Endothelial cell (in vitro differentiated cells): ENCODE measurements around the gene CC2D1A. TPM values are rescaled to one million over a fixed set of nuclear protein-coding genes. Genes with fewer than 3 reads are reported as not detected.

Experiments used
- DNase-seq: peaks from one replicate; pipeline ENCODE4 v3.0.0; 2021; ENCODE audit warnings: low spot score
- H3K27ac Mint-ChIP-seq: one replicate; pipeline ENCODE4 v1.8.0; 2021; ENCODE audit warnings: mixed read lengths, inconsistent platforms; ENCODE audit not compliant: unreplicated experiment
- H3K27me3 Mint-ChIP-seq: one replicate; pipeline ENCODE4 v1.8.0; 2021; ENCODE audit warnings: mild to moderate bottlenecking, moderate library complexity, mixed read lengths, inconsistent platforms; ENCODE audit not compliant: unreplicated experiment
- H3K36me3 Mint-ChIP-seq: one replicate; pipeline ENCODE4 v1.8.0; 2021; ENCODE audit warnings: mild to moderate bottlenecking, low read depth, mixed read lengths, inconsistent platforms; ENCODE audit not compliant: unreplicated experiment
- H3K4me1 Mint-ChIP-seq: one replicate; pipeline ENCODE4 v1.8.0; 2021; ENCODE audit warnings: mild to moderate bottlenecking, mixed read lengths, inconsistent platforms; ENCODE audit not compliant: unreplicated experiment
- H3K4me3 Mint-ChIP-seq: one replicate; pipeline ENCODE4 v1.8.0; 2021; ENCODE audit warnings: mild to moderate bottlenecking, mixed read lengths, inconsistent platforms; ENCODE audit not compliant: unreplicated experiment
- H3K9me3 Mint-ChIP-seq: one replicate; pipeline ENCODE4 v1.8.0; 2021; ENCODE audit warnings: mixed read lengths, inconsistent platforms; ENCODE audit not compliant: unreplicated experiment
- CTCF ChIP-seq: fragments of 200-600 bp; sonication (generic); IDR thresholded peaks from one replicate; pipeline ENCODE4 v1.5.0; 2021; ENCODE audit warnings: antibody characterized with exemption; ENCODE audit not compliant: unreplicated experiment
- microRNA-seq: library from miRNA; unstranded; fragments of <30 nt; microRNA quantifications from one replicate; pipeline ENCODE4, GENCODE V29; 2020; ENCODE audit not compliant: unreplicated experiment
- total RNA-seq: library from RNA; stranded (reverse); fragmentation: NEBNext Ultra II Directional; extraction: Animal tissue kit (Norgen Biotek cat#: 25700); gene quantifications from one replicate; pipeline ENCODE4 v1.2.1, GENCODE V29; 2021; ENCODE audit not compliant: unreplicated experiment

Gene CC2D1A
- total RNA-seq, 1 donor from 2014 or later, result 17.1 TPM

GRCh38 chr19:13980340-13980739 lies 74.3 kb downstream of the CC2D1A start:
- DNase-seq, result no peak
- no peaks in the 10 kb centered on the region for H3K9me3 Mint-ChIP-seq
- H3K36me3 Mint-ChIP-seq, result peaks cover 4% of the 10 kb centered on the region
- no peak for TF ChIP-seq CTCF
- H3K4me3 Mint-ChIP-seq, result no peak overlapping the region
- no peak overlapping the region for H3K27ac Mint-ChIP-seq
- peaks cover 5% of the 10 kb centered on the region for H3K4me1 Mint-ChIP-seq
- peaks cover 11% of the 10 kb centered on the region for H3K27me3 Mint-ChIP-seq

Small RNA genes within 50 kb of the gene (microRNA-seq; reads per million reads assigned to microRNA genes)
- 111 reads per million, percentile 82 among the genes with 10 or more reads in this experiment for gene MIR181C
- gene MIR181D, result 197 reads per million, percentile 85 among the genes with 10 or more reads in this experiment

Other genes with a start within 250 kb of the CC2D1A start
- gene MRI1, start 141.7 kb upstream of the CC2D1A start, total RNA-seq, result 165 TPM
- gene C19orf53, start 131.7 kb upstream of the CC2D1A start, total RNA-seq, result 98.4 TPM
- gene ZSWIM4, start 110.8 kb upstream of the CC2D1A start, total RNA-seq, result 43.7 TPM
- 0.69 TPM for gene NANOS3, start 29.1 kb upstream of the CC2D1A start, total RNA-seq
- 3.4 TPM for gene BRME1, start 84 bp upstream of the CC2D1A start, total RNA-seq
- not detected for gene PODNL1, start 32.2 kb downstream of the CC2D1A start, total RNA-seq
- gene DCAF15, start 46.3 kb downstream of the CC2D1A start, total RNA-seq, result 53.0 TPM
- gene RFX1, start 100.1 kb downstream of the CC2D1A start, total RNA-seq, result 16.2 TPM
- not detected for gene RLN3, start 121.9 kb downstream of the CC2D1A start, total RNA-seq
- 6.3 TPM for gene IL27RA, start 125.6 kb downstream of the CC2D1A start, total RNA-seq
- 0.90 TPM for gene PALM3, start 155.9 kb downstream of the CC2D1A start, total RNA-seq
- gene MISP3, start 166.6 kb downstream of the CC2D1A start, total RNA-seq, result not detected
- gene C19orf67, start 179.6 kb downstream of the CC2D1A start, total RNA-seq, result not detected
- 29.5 TPM for gene SAMD1, start 184.6 kb downstream of the CC2D1A start, total RNA-seq
- 122 TPM for gene PRKACA, start 211.6 kb downstream of the CC2D1A start, total RNA-seq
- 7.1 TPM for gene ASF1B, start 230.4 kb downstream of the CC2D1A start, total RNA-seq